IPS-NIHi11 (cell line): ENCODE data around the gene REXO5.
"Not testable (repeated sequence)": the region's sequence is repeated elsewhere in the genome, so short reads cannot be mapped to it uniquely, and the experiment has no call there.

Experiments used
- DNase-seq: peaks from one replicate; pipeline ENCODE4 v3.0.0; 2012; ENCODE audit warnings: mixed read lengths, low spot score

The REXO5 gene

GRCh38 chr16:20799599-20799998 is 6.7 kb upstream of the REXO5 start:
- peak; percentile 11 for DNase-seq

- DNase-seq, result no peak
Observed at GRCh38 chr16:20801278-20801677, 5.0 kb upstream of the REXO5 start.

GRCh38 chr16:20803192-20803560 is 3.2 kb upstream of the REXO5 start:
- DNase-seq, result no peak

- DNase-seq, result no peak
Observed at GRCh38 chr16:20803561-20804214, 2.6 kb upstream of the REXO5 start.

- DNase-seq, result not testable (repeated sequence)
Observed at GRCh38 chr16:20805684-20806167, 601 bp upstream of the REXO5 start.

- DNase-seq, result no peak
Observed at GRCh38 chr16:20807862-20808261, 1.5 kb downstream of the REXO5 start.

GRCh38 chr16:20811889-20812439 is 5.6 kb downstream of the REXO5 start:
- no peak for DNase-seq

GRCh38 chr16:20812510-20812909 is 6.2 kb downstream of the REXO5 start:
- DNase-seq, result no peak

GRCh38 chr16:20814784-20815183 is 8.5 kb downstream of the REXO5 start:
- DNase-seq, result no peak

- DNase-seq, result no peak
Observed at GRCh38 chr16:20818929-20819585, 12.7 kb downstream of the REXO5 start.

- no peak for DNase-seq
Observed at GRCh38 chr16:20821682-20822081, 15.4 kb downstream of the REXO5 start.

- no peak for DNase-seq
Observed at GRCh38 chr16:20822521-20823325, 16.4 kb downstream of the REXO5 start.

GRCh38 chr16:20826039-20826566 is 19.8 kb downstream of the REXO5 start:
- DNase-seq, result no peak

- DNase-seq, result no peak
Observed at GRCh38 chr16:20829536-20829935, 23.2 kb downstream of the REXO5 start.

GRCh38 chr16:20830372-20830771 is 24.0 kb downstream of the REXO5 start:
- DNase-seq, result no peak

GRCh38 chr16:20833086-20833485 is 26.8 kb downstream of the REXO5 start:
- no peak for DNase-seq

GRCh38 chr16:20838240-20838639 is 31.9 kb downstream of the REXO5 start:
- no peak for DNase-seq

- no peak for DNase-seq
Observed at GRCh38 chr16:20839504-20839903, 33.2 kb downstream of the REXO5 start.

GRCh38 chr16:20844054-20844453 is 37.7 kb downstream of the REXO5 start:
- no peak for DNase-seq

GRCh38 chr16:20844588-20844987 is 38.3 kb downstream of the REXO5 start:
- DNase-seq, result no peak

GRCh38 chr16:20846030-20846429 is 39.7 kb downstream of the REXO5 start:
- no peak for DNase-seq

GRCh38 chr16:20846551-20846950 is 40.2 kb downstream of the REXO5 start:
- DNase-seq, result no peak
